Measurements from ENCODE around the gene RNF208.

DNA sequence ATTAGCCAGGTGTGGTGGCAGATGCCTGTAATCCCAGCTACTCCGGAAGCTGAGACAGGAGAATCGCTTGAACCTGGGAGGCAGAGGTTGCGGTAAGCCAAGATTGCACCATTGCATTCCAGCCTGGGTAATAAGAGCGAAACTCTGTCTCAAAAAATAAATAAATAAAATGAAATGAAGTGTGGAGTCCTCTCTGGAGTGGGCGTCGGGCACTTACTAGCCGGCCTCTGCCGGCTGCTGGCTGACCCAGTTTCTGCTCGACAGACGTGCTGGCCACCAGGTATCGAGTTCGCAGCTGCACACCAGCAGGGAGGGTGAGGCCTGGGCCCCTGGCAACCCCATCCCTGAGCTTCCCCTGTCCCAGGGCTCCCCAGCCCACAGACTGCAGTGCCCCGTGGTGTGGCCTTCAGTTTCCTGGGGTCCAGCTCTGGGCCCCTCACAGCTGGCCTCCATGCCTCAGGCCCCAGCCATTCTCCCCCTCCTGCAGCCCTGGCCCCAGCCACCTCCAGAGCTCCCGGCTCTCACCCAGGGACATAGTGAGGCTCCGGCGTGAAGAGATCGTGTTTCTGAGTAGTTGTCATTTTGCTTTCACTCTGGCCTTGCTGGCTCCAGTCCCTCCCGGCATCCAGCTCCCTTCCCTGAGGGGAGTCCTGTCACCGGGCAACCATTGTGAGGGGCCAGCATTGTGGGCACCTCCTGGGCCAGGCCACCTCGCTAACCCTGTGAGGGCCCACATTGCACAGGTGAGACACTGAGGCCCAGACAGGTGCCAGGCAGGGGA, 25.3 kb upstream of the RNF208 start:
- TF ChIP-seq POLR2A (IDR thresholded peaks at IDR 0.05; ENCODE audit: low read depth, low read length) = no peak
- no peak for TF ChIP-seq POLR2AphosphoS5 (IDR thresholded peaks at IDR 0.05; ENCODE audit: low read depth, low read length)
